Fibroblast of peridontal ligament (primary cell): ENCODE data around the gene GALNT17.
"Not testable (repeated sequence)": the region's sequence is repeated elsewhere in the genome, so short reads cannot be mapped to it uniquely, and the experiment has no call there.

Experiments used
- DNase-seq: peaks from one replicate; pipeline ENCODE4 v3.0.0-alpha.2; 2010; ENCODE audit errors: extremely low read depth

Gene GALNT17

GRCh38 chr7:71560354-71560995, 428.5 kb downstream of the GALNT17 start:
- no peak for DNase-seq

GRCh38 chr7:71563276-71563675, 431.3 kb downstream of the GALNT17 start:
- DNase-seq: no peak

- DNase-seq: no peak
These were observed 434.4 kb downstream of the GALNT17 start for GRCh38 chr7:71566376-71566775.

- no peak for DNase-seq
These were observed 435.0 kb downstream of the GALNT17 start for GRCh38 chr7:71566991-71567390.

- DNase-seq: no peak
These were observed 442.4 kb downstream of the GALNT17 start for GRCh38 chr7:71574153-71574860.

GRCh38 chr7:71580027-71580426, 448.1 kb downstream of the GALNT17 start:
- no peak for DNase-seq

- no peak for DNase-seq
These were observed 452.3 kb downstream of the GALNT17 start for GRCh38 chr7:71584256-71584655.

- no peak for DNase-seq
These were observed 459.9 kb downstream of the GALNT17 start for GRCh38 chr7:71591876-71592275.

GRCh38 chr7:71592388-71592787, 460.4 kb downstream of the GALNT17 start:
- DNase-seq: not testable (repeated sequence)

- no peak for DNase-seq
These were observed 462.8 kb downstream of the GALNT17 start for GRCh38 chr7:71594736-71595135.

- DNase-seq: no peak
These were observed 463.2 kb downstream of the GALNT17 start for GRCh38 chr7:71595176-71595575.

- DNase-seq: no peak
These were observed 466.6 kb downstream of the GALNT17 start for GRCh38 chr7:71598553-71598952.

GRCh38 chr7:71601851-71602250, 469.9 kb downstream of the GALNT17 start:
- DNase-seq: no peak

GRCh38 chr7:71604818-71605414, 473.0 kb downstream of the GALNT17 start:
- no peak for DNase-seq

- DNase-seq: no peak
These were observed 480.0 kb downstream of the GALNT17 start for GRCh38 chr7:71611986-71612385.

GRCh38 chr7:71612911-71613310, 481.0 kb downstream of the GALNT17 start:
- DNase-seq: no peak

GRCh38 chr7:71613313-71613712, 481.4 kb downstream of the GALNT17 start:
- no peak for DNase-seq

GRCh38 chr7:71615017-71615416, 483.1 kb downstream of the GALNT17 start:
- no peak for DNase-seq

GRCh38 chr7:71616217-71616616, 484.3 kb downstream of the GALNT17 start:
- no peak for DNase-seq

- no peak for DNase-seq
These were observed 486.3 kb downstream of the GALNT17 start for GRCh38 chr7:71618278-71618677.

GRCh38 chr7:71625545-71625944, 493.6 kb downstream of the GALNT17 start:
- DNase-seq: no peak

GRCh38 chr7:71626206-71626605, 494.3 kb downstream of the GALNT17 start:
- no peak for DNase-seq

GRCh38 chr7:71627651-71628050, 495.7 kb downstream of the GALNT17 start:
- no peak for DNase-seq
